DND-41 (cell line): ENCODE data around the gene KRT6C.

Experiments used
- ATAC-seq: fragments of 200-7000 bp; cut with Tn5 transposase; 3 replicates; pipeline ENCODE4 v1.9.1; 2021; ENCODE audit warnings: low read depth; ENCODE audit not compliant: insufficient read depth
- DNase-seq: peaks from one replicate; pipeline ENCODE4 v3.0.0-alpha.2; 2020
- H2AFZ ChIP-seq: 2 replicates; pipeline ENCODE4 v1.6.0; 2012; ENCODE audit warnings: low read depth, low read length
- H3K27ac ChIP-seq: 2 replicates; pipeline ENCODE4 v1.5.1; 2012; ENCODE audit warnings: low read length, inconsistent platforms
- H3K27me3 ChIP-seq: fragments of 200-600 bp; sonication (generic); 2 replicates; pipeline ENCODE4 v1.6.0; 2012; ENCODE audit warnings: low read length, mild to moderate bottlenecking, inconsistent platforms; ENCODE audit not compliant: insufficient read depth, poor library complexity
- H3K36me3 ChIP-seq: 2 replicates; pipeline ENCODE4 v1.5.1; 2012; ENCODE audit warnings: low read length, inconsistent platforms; ENCODE audit not compliant: insufficient read depth
- H3K4me1 ChIP-seq: 2 replicates; pipeline ENCODE4 v1.5.1; 2012; ENCODE audit warnings: mild to moderate bottlenecking, low read length; ENCODE audit not compliant: insufficient read depth
- H3K4me2 ChIP-seq: 2 replicates; pipeline ENCODE4 v1.6.0; 2012; ENCODE audit warnings: mild to moderate bottlenecking, moderate library complexity, low read length, inconsistent platforms; ENCODE audit not compliant: insufficient read depth
- H3K4me3 ChIP-seq, 2 experiments: fragments of 200-600 bp in 1 of 2; shearing (Covaris generic) in 1 of 2; 2 replicates each; pipeline ENCODE4 v1.5.1; 2012 to 2016; ENCODE audit warnings: inconsistent platforms in 2 of 2, low read length in 2 of 2, mild to moderate bottlenecking in 2 of 2, low read depth in 1 of 2, moderate library complexity in 1 of 2
- H3K79me2 ChIP-seq: 2 replicates; pipeline ENCODE4 v1.6.0; 2012; ENCODE audit warnings: low read length, inconsistent platforms; ENCODE audit not compliant: insufficient read depth
- H3K9ac ChIP-seq: 2 replicates; pipeline ENCODE4 v1.6.0; 2012; ENCODE audit warnings: low read depth, mild to moderate bottlenecking, inconsistent platforms, low read length, moderate library complexity
- H3K9me3 ChIP-seq: 2 replicates; pipeline ENCODE4 v1.5.1; 2012; ENCODE audit warnings: low read length, moderate library complexity, mild to moderate bottlenecking, inconsistent platforms; ENCODE audit not compliant: insufficient read depth, severe bottlenecking
- H4K20me1 ChIP-seq: 2 replicates; pipeline ENCODE4 v1.6.0; 2012; ENCODE audit warnings: low read length; ENCODE audit not compliant: insufficient read depth
- CTCF ChIP-seq: IDR thresholded peaks from 2 replicates; pipeline ENCODE4 v1.5.1; 2012; ENCODE audit warnings: borderline replicate concordance, low read length, moderate library complexity, mild to moderate bottlenecking; ENCODE audit not compliant: poor library complexity, severe bottlenecking; ENCODE audit errors: extremely low read depth
- EZH2 ChIP-seq: IDR thresholded peaks from 3 replicates; pipeline ENCODE4 v1.6.1; 2012; ENCODE audit warnings: borderline replicate concordance, low read depth, mild to moderate bottlenecking, moderate library complexity, low read length, inconsistent platforms; ENCODE audit not compliant: severe bottlenecking

Gene KRT6C

GRCh38 chr12:52486166-52487105, 12.8 kb upstream of the KRT6C start:
- Histone ChIP-seq H2AFZ (no peak overlapping the region), H3K4me1 (no peaks in the 10 kb centered on the region), H3K27me3 (peaks cover under 1% of the 10 kb centered on the region), H3K9ac (no peak overlapping the region), H3K79me2 (no peaks in the 10 kb centered on the region), H4K20me1 (no peaks in the 10 kb centered on the region), H3K36me3 (no peaks in the 10 kb centered on the region), H3K4me3 (no peak overlapping the region), H3K27ac (no peak overlapping the region), H3K9me3 (no peaks in the 10 kb centered on the region), H3K4me2 (no peak overlapping the region)
- DNase-seq (no peak), ATAC-seq (no peak)
- TF ChIP-seq EZH2 (no peak), CTCF (no peak)

GRCh38 chr12:52480073-52480472, 6.5 kb upstream of the KRT6C start:
- no peaks in the 10 kb centered on the region for H3K27me3 ChIP-seq
- ATAC-seq: no peak
- H3K4me3 ChIP-seq: no peak overlapping the region
- H3K4me2 ChIP-seq: no peak overlapping the region
- no peaks in the 10 kb centered on the region for H3K9me3 ChIP-seq
- no peak for TF ChIP-seq EZH2
- TF ChIP-seq CTCF: no peak
- DNase-seq: no peak
- H2AFZ ChIP-seq: no peak overlapping the region
- H4K20me1 ChIP-seq: no peaks in the 10 kb centered on the region
- H3K27ac ChIP-seq: no peak overlapping the region
- no peak overlapping the region for H3K9ac ChIP-seq
- no peaks in the 10 kb centered on the region for H3K36me3 ChIP-seq
- no peaks in the 10 kb centered on the region for H3K79me2 ChIP-seq
- H3K4me1 ChIP-seq: no peaks in the 10 kb centered on the region

- no peaks in the 10 kb centered on the region for H4K20me1 ChIP-seq
- no peak overlapping the region for H3K9ac ChIP-seq
- TF ChIP-seq CTCF (no peak), EZH2 (no peak)
- H3K4me2 ChIP-seq: no peak overlapping the region
- H3K36me3 ChIP-seq: no peaks in the 10 kb centered on the region
- no peak overlapping the region for H2AFZ ChIP-seq
- no peak for ATAC-seq
- H3K9me3 ChIP-seq: no peaks in the 10 kb centered on the region
- no peak overlapping the region for H3K4me3 ChIP-seq
- DNase-seq: no peak
- H3K79me2 ChIP-seq: no peaks in the 10 kb centered on the region
- H3K27me3 ChIP-seq: no peaks in the 10 kb centered on the region
- H3K27ac ChIP-seq: no peak overlapping the region
- no peaks in the 10 kb centered on the region for H3K4me1 ChIP-seq
Measured at GRCh38 chr12:52477651-52478050, 4.0 kb upstream of the KRT6C start.
